Renal cortical epithelial cell (primary cell): ENCODE data around the gene ADAT3. TPM values are rescaled to one million over a fixed set of nuclear protein-coding genes. Genes with fewer than 3 reads are reported as not detected.
"Not testable (repeated sequence)": the region's sequence is repeated elsewhere in the genome, so short reads cannot be mapped to it uniquely, and the experiment has no call there.

Experiments used
- DNase-seq: peaks from one replicate; pipeline ENCODE4 v3.0.0-alpha.2; 2011; ENCODE audit warnings: low read depth
- total RNA-seq: library from RNA; depleted of rRNA; stranded (reverse); fragments of >200 nt; gene quantifications from 2 replicates; pipeline ENCODE4 v1.2.3, GENCODE V29; 2014

The ADAT3 gene
- total RNA-seq, 1 donor from 2014 or later: 6.5 TPM

DNA sequence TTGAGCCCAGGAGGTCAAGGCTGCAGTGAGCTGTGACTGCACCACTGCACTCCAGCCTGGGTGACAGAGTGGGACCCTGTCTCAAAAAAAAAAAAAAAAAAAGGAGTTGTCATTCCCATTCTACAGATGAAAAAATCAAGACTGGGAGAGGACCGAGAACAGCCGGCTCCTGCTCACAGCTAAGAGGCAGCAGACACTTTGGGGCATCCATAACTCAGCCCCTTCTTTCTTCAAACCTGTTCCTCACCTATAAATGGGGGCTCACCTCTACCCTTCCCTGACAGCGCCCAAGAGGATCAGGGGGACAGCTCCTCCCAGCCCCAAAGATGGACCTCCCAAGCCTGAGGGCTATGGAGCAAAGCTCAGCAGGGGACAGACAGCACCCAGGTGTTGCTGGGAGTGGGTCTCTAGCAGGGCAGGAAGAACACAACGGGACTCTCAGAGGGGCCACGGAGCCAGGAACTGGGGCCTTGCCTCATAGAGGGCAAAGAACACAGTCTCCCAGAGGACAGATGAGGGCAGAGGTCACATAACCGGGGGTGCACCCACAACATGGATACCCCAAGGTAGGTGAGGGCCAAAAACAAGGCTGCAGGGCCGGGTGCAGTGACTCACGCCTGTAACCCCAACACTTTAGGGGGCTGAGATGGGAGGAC, 38.4 kb upstream of the ADAT3 start:
- DNase-seq: no peak

DNA sequence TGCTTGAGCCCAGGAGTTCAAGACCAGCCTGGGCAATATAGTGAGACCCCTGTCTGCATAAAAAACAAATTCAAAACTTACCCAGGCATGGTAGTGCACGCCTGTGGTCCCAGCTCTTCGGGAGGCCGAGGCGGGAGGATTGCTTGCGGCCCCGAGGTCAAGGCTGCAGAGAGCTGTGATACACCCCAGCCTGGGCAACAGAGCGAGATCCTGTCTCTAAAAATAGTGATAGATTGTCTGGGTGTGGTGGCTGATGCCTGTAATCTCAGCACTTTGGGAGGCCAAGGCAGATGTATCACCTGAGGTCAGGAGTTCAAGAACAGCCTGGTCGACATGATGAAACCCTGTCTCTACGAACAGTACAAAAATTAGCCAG, 37.9 kb upstream of the ADAT3 start:
- DNase-seq: no peak

DNA sequence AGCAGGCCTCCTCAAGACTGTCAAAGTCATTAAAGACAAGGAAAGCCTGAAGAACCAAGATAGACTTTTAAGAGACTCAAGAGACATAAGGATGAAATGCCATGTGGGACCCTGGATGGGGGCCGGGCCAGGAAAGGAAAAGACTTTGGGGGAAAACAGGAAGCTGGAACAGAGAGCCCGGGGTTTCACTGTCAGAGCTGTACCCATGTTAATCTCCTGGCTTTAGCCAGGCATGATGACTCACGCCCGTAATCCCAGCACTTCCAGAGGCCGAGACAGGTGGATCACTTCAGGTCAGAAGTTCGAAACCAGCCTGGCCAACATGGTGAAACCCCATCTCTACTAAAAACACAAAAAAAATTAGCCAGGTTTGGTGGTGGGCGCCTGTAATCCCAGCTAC, 36.2 kb upstream of the ADAT3 start:
- DNase-seq: no peak

DNA sequence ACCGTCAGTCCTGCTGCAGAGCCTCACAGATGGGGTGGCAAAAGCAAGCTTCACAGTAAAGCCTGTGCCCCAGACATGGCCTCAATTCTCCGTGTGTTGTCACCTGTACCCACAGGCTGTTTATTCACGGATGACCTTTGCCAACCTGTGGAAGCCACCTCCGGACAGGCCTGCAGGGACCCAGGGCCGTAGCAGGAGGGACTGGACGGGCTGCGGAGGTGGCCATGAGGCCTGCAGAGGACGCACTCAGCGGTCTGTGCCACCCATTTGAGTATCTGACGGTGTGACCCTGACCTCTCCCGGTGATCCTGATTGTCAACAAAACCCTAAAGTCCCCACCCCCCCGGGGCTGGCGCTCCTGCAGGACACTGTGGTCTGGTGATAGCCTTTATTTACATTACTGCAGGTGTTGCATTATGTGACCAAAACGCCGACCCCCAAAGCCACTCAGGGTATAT, 34.0 kb upstream of the ADAT3 start:
- no peak for DNase-seq

DNA sequence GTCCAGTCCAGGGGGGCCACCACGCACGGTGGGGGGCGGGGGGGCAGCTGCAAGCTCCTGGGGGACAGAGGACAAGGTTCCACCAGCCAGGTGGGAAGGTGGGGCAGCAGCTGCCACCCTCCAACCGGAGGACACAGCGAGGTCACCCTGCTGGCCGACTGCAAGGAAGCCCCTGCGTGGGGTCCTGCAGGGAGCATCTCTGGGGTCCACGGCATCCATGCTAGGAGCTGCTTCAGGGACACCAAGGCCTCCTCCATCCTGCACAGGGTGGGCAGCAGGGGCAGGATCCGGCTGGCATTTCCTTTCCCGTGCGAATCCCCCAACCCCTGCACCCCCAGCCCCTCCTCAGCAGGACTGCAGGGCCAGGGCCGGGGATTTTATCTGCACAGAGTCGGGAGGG, 33.6 kb upstream of the ADAT3 start:
- DNase-seq: no peak

DNA sequence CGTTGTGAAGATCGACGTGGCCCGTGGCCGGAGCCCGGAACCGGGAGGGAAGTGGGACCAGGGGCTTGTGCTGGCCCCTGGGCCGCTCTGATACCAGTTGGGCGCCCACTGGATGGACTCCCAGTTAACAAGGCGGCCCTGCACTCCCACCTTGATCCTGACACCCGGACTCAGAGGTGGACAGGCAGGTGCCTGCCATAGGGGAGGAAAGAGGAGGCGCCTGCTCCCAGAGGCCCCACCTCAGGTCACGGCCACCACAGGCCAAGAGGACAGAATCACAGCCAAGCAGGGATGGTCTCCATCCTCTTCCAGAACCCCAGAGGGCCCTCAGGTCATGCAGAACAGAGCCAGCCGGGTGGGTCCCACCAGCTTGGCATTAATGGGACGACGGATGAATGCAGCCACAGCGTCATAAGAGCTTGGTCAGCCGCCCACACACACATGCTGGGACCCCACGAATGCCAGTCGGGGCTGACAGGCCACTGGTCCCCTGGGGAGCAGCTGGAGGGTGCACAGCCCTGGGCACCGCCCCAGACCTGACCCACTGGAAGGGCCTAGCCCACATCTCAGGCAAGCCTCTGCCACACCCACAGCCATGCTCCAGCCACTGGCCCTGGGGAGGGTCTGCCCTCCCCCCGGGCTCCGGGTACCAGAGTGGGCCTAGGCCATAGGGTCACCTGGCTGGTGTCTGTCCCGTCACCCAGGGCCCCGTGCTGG, 32.2 kb upstream of the ADAT3 start:
- no peak for DNase-seq

DNA sequence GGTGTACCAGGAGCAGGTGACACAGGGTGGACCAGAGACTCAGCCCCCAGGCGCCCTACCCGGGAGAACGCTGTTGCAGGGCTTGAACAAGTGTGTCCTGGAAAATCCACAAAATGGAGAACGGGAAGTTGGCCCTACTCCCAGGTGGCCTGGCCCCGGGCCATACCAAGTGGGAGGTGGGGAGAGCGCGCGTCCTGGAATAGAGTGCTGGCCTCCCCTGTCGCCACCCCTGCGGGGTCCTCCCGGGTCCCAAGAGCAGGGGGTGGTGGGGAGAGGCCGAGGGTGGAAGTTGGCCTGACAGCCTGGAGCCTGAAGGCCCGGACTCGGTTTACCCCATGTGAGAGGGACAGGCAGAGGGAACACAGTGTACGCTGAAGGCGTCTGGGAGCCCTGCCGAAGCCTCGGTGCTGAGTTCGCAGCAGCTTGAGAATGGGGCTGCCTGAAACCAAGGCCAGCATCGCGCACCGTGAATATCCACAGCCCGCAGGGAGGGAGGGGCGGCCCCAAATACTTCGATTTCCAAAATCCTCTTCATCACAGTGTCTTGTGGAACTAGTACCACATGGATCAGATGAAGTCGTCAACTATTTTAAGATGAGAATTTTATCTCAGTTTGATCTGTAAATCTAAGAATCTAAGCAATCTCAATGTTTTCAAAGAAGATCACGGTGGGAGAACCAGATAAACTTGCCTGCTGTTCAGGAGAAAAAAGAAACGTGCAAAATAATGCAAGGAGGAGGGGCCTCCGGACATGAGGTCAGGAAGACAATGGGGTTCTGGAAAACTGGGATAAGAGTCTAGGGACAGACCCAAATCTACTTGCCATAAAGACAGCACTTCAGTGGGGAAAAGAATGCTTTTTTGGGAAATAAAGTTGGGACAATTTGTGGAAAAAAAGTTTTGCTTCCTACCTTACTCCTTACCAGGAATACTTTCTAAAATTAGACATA, 31.4 kb upstream of the ADAT3 start:
- DNase-seq: no peak

DNA sequence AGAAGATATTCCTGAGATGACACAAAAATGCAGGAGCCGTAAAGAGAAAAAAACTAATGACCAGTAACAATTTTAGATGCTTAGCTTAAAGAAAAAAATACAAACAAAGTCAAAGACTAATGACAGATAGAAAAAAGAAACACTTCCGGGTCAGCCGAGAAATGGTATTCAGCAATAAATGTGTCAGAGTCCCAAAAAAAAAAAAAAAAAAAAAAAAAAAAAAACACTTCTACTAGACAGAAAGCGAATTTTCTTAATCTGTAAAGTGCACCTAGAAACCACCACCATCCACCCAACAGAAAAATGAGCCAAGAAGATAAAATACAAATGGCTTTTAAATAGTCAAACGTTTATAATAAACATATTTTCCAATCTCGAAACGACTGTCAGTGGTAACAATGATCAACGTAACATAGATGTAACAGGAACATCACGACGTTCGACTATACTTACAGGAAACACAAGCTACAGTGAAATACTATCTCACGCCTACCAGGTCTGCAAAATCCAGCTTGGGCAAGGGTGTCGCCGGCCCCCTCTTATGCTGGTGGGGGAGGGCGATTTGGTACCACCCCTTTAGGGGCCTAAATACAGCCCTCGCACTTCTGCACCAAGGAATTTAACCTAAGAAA, 30.5 kb upstream of the ADAT3 start:
- DNase-seq: no peak

DNA sequence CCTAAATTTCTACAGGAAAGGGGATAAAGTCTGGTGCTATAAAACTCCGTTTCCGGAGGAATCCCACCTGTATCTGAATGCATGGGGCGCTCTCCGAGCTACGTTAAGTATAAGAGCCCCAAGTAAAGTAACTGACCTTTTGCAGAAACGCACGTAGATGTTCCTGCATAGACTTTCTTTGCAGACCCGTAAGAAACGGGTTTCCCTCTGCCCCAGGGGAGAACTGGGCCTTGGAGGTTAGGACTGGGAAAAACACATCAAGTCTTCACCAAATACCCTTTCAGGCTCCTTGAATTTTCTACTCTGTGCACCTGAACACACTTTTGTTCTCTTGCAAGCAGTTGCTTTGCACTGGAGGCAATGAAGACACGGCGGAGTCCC, 29.9 kb upstream of the ADAT3 start:
- not testable (repeated sequence) for DNase-seq

DNA sequence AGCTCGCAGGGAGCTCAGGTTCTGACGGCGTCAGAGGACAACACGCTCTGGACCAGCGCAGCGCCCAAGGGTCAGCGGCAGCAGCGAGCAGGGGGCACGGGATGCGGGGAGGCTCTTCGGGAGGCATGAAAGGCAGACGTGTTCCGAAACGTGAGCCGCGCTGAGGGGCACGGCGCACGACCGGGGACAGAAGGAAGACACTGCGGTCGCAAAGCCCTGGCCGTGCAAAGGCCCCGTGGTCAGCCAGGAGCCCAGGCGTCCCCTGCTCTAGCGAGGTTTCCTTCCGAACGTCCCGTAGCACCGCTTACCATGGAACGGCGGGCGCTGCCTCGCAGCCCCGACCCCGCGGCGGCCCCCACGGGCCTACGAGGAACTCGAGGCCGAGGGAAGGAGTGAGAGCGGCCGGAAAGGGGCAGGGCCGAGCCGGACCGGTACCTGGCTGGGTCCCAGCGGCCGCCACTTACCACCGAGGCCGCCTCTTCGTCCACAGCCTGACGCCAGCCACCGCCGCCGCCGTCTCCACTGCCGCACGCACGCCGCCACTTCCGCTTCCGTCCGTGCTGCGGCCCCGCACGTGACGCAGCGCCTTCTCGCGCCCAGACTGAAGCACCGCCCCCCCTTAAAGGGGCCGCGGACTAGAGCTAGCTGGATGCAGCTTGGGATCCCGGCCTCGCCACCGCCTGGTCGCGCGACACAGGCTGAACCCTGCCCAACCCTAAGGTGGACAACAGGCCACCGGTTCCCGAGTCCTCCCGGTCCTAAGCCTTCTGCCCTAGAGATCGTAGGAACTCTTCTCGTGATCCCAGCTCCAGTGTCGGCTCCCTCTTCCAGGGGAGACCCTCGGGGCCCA, 29.3 kb upstream of the ADAT3 start:
- DNase-seq: peak; percentile 56

DNA sequence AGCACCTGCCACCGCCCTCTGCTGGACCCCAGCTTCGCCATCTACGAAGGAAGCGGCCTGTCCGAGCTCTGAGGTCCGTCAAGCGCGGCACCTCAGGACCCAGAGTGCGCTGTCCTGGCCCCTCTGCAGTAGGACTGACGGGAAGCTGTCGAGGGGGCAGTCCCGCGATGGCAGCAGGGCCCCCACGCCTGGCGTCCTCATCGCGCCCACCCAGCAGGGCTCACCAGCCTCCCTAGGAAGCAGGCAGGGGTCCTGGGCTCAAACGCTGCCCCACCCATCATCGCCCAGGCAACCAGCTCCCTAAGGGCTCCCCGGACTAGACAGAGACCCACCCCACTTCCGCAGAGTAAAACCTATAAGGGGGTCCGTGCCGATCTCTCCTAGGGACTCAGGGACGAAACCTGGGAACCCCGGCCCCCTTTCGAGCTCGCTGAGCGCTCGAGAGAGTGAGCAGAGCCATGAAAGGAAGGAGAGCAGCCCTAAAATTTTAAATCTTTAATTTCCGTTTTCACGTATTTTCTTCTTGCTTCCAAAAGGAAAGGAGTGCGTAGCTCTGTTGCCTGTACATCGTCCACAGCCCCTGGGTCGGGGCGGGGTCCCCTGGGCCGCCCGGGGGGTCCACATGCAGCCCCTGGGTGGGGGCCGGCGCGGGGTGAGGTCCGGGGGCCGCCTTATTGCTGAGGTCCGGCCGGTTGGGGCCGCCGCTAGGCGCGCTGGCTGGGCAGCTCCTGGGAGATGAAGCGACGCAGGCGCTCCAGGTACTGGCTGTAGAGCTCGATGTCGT, 28.5 kb upstream of the ADAT3 start:
- DNase-seq: not testable (repeated sequence)

DNA sequence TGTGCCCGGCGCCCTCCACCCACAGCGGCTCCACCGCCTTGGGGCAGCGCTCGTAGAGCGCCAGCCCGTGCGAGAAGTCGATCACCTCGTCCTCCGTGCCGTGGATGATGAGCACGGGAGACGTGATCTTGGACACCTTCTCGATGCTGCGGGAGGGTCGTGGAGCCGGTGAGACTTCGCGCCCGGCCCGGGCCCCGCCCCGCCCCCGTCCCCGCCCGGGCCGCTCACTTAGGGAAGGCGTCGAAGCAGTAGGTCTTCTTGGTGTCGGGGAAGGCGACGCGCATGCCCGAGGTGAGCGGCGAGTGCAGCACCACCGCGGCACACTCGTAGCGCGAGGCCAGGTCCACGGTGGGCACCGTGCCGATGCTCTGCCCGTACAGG, 27.9 kb upstream of the ADAT3 start:
- DNase-seq: not testable (repeated sequence)

DNA sequence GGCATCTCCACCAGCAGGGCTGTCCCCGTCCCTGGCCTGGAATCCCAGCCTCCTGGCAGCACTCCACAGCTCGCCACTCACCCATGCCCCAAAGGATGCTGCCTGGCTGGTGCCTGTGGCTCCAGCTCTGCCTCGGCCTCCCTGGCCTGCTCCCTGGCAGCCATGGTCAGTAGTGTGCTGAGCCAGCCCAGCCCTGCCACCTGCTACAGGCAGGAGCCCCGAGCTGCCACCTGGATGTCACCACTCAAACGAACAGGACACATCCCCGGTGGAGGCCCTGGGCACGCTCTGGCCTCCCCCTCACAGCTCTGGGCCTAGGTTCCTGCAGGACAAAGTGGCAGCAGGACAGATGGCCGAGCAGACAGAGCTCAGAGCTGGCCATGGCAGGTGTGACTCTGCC, 26.6 kb upstream of the ADAT3 start:
- not testable (repeated sequence) for DNase-seq

DNA sequence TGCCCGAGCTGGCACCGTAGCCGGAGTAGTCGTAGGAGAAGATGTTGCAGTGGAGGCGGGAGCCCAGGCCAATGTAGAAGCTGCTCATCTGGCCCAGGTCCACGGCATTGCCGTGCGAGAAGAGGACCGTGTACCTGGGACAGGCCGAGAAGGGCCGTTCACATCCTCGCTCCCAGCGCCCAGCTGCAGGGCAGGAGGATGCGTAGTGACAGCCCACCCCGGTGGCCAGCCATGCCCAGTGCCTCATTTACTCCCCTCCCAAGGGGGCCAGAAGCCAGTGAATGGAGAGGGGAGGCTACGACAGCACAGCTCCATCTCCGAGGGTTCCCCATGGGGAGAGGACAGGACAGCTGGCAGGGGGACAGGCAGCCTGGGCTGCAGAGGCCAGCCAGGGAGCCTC, 25.2 kb upstream of the ADAT3 start:
- DNase-seq: not testable (repeated sequence)

DNA sequence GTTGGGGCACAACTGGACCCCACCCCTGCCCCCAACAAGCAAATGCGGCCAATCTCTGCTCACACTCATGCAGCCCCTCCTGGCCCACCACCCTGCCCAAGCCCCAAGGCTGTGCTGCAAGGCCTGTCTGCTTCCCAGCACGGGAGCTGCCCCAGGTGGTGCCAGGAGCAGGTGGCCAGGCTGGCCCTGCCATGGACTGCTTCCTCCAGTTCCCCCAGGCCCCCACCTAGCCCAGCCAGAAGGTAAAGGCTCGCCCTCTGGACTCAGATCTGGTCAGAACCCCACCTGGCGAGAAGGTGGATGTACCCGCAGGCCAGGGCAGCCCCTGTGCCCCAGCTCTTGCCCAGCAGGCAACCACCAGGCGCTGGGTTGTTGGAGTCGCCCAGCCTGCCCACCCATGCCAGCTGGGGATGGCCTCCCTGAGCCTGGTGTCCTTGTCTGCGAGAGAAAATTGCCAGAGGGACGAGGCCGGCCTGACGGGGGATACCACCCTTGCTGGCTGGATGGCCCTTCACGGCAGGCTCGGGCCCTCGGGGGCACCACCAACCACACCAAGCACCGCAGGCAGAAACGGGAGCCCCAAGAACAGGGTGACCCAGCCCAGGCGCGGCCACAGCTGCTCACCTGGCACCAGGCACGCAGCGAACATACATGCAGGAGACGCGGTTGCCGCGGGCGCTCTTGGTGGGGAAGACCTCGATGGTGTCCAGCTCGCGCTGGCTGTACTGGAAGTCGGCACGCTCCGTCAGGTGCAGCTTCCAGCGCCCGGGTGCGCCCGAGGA, 24.4 kb upstream of the ADAT3 start:
- no peak for DNase-seq

DNA sequence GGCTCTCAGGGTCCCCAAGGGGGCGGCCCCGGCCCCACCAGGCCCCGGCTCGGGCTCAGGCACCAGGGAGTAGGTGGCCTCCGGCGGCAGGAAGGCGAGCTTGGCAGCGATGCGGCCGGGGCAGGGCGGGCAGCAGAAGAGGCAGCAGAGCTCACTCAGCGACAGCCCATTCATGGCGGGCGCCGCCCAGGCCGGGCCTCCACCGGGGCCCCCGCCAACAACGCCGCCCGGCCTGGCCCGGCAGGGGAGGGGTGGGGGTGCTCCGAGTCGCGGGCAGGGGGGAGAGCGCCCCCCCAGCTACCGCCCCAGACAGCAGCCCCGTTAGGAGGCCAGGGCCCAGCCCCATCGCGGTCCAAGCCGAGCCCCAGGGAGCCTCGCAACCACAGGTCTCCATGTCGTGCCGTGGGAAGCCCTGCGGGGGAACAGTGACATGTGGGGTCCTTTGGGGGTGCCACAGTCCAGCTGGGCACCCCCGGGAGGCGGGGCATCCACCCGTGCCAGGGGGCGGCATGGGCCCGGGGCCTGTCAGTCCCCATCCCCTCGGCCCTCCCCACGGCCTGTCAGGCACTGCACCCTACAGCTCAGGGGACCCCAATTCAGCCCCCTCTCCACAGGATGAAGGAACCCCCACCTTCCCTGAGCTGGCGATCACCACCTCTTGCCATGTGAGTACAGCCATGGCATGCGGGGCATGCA, 23.7 kb upstream of the ADAT3 start:
- DNase-seq: not testable (repeated sequence)

DNA sequence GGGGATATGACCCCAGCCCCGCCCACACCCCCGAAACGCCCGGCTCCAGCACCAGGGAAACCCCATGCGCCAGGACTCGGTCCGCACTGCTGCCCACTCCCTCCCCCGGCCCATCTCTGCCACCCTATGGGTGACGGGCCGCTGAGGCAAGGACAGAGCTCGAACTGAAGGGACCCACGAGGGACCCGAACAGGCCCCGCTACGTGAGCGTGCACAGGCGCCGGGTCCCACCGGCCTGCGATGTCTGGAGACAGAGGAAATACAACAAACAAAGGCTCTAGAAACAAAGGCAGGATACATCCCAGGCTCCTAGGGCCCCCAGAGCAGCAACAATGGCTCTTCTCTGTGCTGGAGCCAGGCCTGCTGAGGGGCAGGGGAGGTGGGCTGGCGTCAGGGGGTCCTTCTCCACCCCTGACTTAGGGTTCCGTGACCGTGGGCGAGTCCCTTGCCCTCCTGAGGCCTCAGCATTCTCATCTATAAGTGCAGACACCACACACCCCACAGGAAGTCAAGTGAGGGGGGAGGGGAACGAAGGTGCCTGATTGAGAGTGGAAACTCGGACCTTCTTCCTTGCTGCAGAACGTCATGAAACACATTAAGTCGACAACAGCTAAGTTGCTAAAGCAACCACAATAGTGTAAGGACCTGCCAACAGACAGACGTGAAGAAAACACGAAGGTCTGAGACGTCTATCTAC, 23.0 kb upstream of the ADAT3 start:
- DNase-seq: no peak
